ENCODE measurements around the gene COBL. TPM values are rescaled to one million over a fixed set of nuclear protein-coding genes. Genes with fewer than 3 reads are reported as not detected.

The COBL gene
- total RNA-seq, 1 experiment from 2014 or later, result 51.4 TPM

DNA sequence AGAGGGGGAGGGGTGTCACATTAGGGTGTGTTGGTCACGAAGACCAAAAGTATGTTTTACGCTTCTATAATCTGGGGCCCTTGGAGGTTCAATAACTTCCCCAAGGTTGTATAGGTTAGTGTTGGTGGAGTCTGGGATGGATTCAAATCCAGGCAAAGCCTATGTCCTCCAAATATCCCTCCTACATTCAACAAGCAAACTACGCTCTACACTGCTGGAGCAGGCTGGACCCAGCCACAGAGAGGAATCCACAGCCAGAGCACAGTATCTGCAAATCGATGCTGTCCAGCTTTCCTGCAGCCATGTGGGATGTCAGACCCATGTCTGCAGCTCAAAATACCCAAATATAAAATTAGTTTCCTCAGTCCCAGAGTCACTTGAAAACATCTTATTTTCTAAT is 198.0 kb downstream of the COBL start:
- intact Hi-C loops (cut with micrococcal nuclease; ENCODE audit: unreplicated experiment), result no loop called here
- H4K20me1 ChIP-seq (ENCODE audit: insufficient read depth), result no peaks in the 10 kb centered on the region
- DNase-seq, result no peak
- H3K4me2 ChIP-seq, result no peak overlapping the region
- TF ChIP-seq, protein P1, sequence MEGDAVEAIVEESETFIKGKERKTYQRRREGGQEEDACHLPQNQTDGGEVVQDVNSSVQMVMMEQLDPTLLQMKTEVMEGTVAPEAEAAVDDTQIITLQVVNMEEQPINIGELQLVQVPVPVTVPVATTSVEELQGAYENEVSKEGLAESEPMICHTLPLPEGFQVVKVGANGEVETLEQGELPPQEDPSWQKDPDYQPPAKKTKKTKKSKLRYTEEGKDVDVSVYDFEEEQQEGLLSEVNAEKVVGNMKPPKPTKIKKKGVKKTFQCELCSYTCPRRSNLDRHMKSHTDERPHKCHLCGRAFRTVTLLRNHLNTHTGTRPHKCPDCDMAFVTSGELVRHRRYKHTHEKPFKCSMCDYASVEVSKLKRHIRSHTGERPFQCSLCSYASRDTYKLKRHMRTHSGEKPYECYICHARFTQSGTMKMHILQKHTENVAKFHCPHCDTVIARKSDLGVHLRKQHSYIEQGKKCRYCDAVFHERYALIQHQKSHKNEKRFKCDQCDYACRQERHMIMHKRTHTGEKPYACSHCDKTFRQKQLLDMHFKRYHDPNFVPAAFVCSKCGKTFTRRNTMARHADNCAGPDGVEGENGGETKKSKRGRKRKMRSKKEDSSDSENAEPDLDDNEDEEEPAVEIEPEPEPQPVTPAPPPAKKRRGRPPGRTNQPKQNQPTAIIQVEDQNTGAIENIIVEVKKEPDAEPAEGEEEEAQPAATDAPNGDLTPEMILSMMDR (conservative IDR thresholded peaks at IDR 0.05), result no peak
- no peak for TF ChIP-seq EZH2 (IDR thresholded peaks at IDR 0.05; ENCODE audit: low read depth)
- POLR2A ChIA-PET (ENCODE audit: unreplicated experiment), result no interaction called here
- no peak overlapping the region for H3K27ac ChIP-seq
- no peaks in the 10 kb centered on the region for H3K79me2 ChIP-seq (ENCODE audit: low read depth)
- no peak overlapping the region for H2AFZ ChIP-seq
- H3F3A ChIP-seq (ENCODE audit: insufficient read depth, low read depth), result peaks cover 12% of the 10 kb centered on the region
- peaks cover 11% of the 10 kb centered on the region for H3K4me1 ChIP-seq (replicated peaks; ENCODE audit: insufficient read depth)
- H3K36me3 ChIP-seq (ENCODE audit: low read depth), result peaks cover 5% of the 10 kb centered on the region; the same call in 1 of the 2 replicates
- peaks cover 12% of the 10 kb centered on the region for H3K9me3 ChIP-seq (ENCODE audit: insufficient read depth, low read depth)
- no peaks in the 10 kb centered on the region for H3K27me3 ChIP-seq (ENCODE audit: insufficient read depth, low read depth)
- H3K4me3 ChIP-seq, result no peak overlapping the region
- BruUV-seq (replicated peaks), result no TSS peak
- H3K9me2 ChIP-seq (ENCODE audit: insufficient read depth), result no peaks in the 10 kb centered on the region
- CTCF ChIA-PET, result no interaction called here

DNA sequence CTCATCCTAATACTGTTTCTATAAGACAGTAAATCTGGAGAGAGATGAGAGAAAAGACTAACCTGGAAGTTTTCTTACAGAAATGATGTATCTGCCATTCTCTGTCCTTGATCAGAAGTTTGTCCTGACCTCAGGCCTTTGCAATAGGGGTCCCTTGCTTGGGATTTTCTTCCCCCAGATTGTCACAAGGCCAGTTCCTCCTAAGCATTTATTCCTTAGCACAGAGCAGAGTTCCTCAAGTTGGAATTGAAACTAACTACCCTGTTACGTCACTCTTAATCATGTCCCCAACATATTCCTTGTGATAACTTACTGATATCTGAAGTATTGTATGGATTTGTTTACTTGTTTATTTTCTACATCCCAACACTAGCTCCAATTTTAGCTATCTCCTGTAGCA is 202.1 kb downstream of the COBL start:
- Histone ChIP-seq H3K27me3 (ENCODE audit: insufficient read depth, low read depth) (no peaks in the 10 kb centered on the region), H3K4me3 (no peak overlapping the region), H3K4me2 (no peak overlapping the region), H3K79me2 (ENCODE audit: low read depth) (no peaks in the 10 kb centered on the region), H3K36me3 (ENCODE audit: low read depth) (peaks cover 5% of the 10 kb centered on the region; the same call in 1 of the 2 replicates), H3F3A (ENCODE audit: insufficient read depth, low read depth) (no peaks in the 10 kb centered on the region; the same call in 1 of the 2 replicates), H2AFZ (no peak overlapping the region), H3K27ac (no peak overlapping the region), H3K9me3 (ENCODE audit: insufficient read depth, low read depth) (peaks cover 12% of the 10 kb centered on the region), H3K9me2 (ENCODE audit: insufficient read depth) (no peaks in the 10 kb centered on the region), H3K4me1 (replicated peaks; ENCODE audit: insufficient read depth) (no peaks in the 10 kb centered on the region), H4K20me1 (ENCODE audit: insufficient read depth) (no peaks in the 10 kb centered on the region)
- intact Hi-C loops (cut with micrococcal nuclease; ENCODE audit: unreplicated experiment), result no loop called here
- no peak for DNase-seq
- ChIA-PET CTCF (no interaction called here), POLR2A (ENCODE audit: unreplicated experiment) (no interaction called here)
- TF ChIP-seq EZH2 (IDR thresholded peaks at IDR 0.05; ENCODE audit: low read depth), result no peak
- TF ChIP-seq, protein P1 (conservative IDR thresholded peaks at IDR 0.05), result no peak
- BruUV-seq (replicated peaks), result no TSS peak

DNA sequence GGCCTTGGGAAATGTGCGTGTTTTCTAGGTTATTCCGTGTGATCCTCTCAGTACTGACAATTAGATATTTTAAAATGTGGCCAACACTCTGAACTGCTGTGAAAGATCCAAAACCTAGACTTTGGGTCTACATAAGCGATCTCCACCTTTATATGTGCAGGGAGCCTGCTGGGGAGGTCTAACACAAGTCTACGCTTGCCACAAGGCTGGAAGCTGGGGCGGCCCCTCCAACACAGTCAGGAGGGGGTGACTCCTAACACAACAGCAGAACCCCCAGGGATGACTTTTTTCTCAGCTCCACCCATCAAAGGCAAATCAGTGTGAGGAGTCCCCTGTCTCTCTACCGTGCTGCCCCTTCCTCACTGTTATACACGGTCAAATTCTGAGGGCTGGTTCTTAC is 202.6 kb downstream of the COBL start:
- TF ChIP-seq, protein P1 (conservative IDR thresholded peaks at IDR 0.05), result no peak
- no peak for TF ChIP-seq EZH2 (IDR thresholded peaks at IDR 0.05; ENCODE audit: low read depth)
- no TSS peak for BruUV-seq (replicated peaks)
- Histone ChIP-seq H3K27ac (no peak overlapping the region), H3K36me3 (ENCODE audit: low read depth) (peaks cover 5% of the 10 kb centered on the region; the same call in 1 of the 2 replicates), H3K79me2 (ENCODE audit: low read depth) (no peaks in the 10 kb centered on the region), H3K27me3 (ENCODE audit: insufficient read depth, low read depth) (no peaks in the 10 kb centered on the region), H3K4me1 (replicated peaks; ENCODE audit: insufficient read depth) (no peaks in the 10 kb centered on the region), H3K4me2 (no peak overlapping the region), H3F3A (ENCODE audit: insufficient read depth, low read depth) (no peaks in the 10 kb centered on the region; the same call in 1 of the 2 replicates), H2AFZ (no peak overlapping the region), H3K4me3 (no peak overlapping the region), H3K9me3 (ENCODE audit: insufficient read depth, low read depth) (peaks cover 12% of the 10 kb centered on the region), H3K9me2 (ENCODE audit: insufficient read depth) (no peaks in the 10 kb centered on the region), H4K20me1 (ENCODE audit: insufficient read depth) (no peaks in the 10 kb centered on the region)
- ChIA-PET POLR2A (ENCODE audit: unreplicated experiment) (no interaction called here), CTCF (no interaction called here)
- DNase-seq, result no peak
- intact Hi-C loops (cut with micrococcal nuclease; ENCODE audit: unreplicated experiment), result no loop called here
